ENCODE measurements around the gene DNAH14.

The DNAH14 gene

DNA sequence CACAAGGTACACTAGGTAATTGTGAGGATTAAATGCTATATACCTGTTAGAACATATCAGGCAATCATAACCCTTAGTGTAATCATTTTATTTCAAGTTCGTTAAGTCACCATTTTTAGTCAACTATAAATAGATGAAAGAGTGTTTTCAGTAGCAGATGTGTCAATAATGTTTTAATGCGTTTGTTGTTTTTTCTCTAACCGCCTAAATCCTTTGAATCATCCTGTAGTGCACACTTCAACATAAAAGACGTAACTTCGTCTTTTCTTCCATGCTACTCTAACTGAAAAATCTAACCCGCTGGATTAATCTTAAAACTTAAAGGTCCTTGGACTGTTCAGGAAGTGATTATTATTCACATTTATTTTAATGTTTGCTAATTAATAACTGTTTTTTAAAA, 505.6 kb downstream of the DNAH14 start:
- TF ChIP-seq, protein P1, sequence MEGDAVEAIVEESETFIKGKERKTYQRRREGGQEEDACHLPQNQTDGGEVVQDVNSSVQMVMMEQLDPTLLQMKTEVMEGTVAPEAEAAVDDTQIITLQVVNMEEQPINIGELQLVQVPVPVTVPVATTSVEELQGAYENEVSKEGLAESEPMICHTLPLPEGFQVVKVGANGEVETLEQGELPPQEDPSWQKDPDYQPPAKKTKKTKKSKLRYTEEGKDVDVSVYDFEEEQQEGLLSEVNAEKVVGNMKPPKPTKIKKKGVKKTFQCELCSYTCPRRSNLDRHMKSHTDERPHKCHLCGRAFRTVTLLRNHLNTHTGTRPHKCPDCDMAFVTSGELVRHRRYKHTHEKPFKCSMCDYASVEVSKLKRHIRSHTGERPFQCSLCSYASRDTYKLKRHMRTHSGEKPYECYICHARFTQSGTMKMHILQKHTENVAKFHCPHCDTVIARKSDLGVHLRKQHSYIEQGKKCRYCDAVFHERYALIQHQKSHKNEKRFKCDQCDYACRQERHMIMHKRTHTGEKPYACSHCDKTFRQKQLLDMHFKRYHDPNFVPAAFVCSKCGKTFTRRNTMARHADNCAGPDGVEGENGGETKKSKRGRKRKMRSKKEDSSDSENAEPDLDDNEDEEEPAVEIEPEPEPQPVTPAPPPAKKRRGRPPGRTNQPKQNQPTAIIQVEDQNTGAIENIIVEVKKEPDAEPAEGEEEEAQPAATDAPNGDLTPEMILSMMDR (IDR thresholded peaks at IDR 0.05) = no peak
- no peak for TF ChIP-seq ZFX (IDR thresholded peaks at IDR 0.05; ENCODE audit: borderline replicate concordance)
- no peak overlapping the region for H3K27ac ChIP-seq

DNA sequence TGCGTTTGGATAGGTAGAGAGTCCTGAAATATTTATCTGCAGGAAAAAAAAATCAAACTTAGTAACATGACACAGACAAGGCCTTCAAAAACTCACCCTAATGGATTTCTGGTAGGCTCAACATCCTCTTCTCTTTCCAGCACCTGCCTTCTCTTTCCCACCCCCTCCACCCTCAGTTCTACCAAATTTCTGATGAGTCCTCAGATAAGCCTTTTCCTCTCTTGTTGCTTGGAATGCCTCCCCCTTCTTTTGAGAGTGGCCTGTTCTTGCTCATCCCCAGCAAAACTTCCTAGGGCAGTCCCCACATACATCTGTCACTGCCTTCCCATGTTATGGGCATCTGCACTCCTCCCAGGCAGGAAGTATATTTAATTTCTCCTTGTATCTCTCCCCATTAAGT, 506.0 kb downstream of the DNAH14 start:
- H3K27ac ChIP-seq = no peak overlapping the region
- TF ChIP-seq ZFX (IDR thresholded peaks at IDR 0.05; ENCODE audit: borderline replicate concordance) = no peak
- TF ChIP-seq, protein P1 (IDR thresholded peaks at IDR 0.05) = no peak

DNA sequence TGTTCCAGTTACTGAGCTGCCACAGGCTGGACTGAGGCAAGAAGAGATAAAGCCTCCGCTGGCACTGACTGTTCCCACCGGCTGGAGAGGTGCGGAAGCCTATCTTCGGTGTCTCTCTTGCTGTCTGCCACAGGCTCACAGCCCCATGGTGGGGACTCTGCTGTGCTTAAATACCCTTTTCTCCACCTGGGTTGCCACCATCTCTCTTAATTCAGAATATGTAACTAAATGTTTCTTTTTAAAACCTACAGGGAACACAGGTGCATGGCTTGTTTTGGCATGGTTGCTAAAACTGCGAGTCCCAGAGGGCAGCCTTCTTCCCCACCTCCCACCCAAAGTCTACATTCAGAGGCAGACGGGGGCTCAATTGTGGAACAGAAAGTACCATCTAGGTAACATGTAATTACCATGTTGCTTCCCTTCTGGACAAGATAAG, 506.5 kb downstream of the DNAH14 start:
- H3K27ac ChIP-seq = no peak overlapping the region
- TF ChIP-seq ZFX (IDR thresholded peaks at IDR 0.05; ENCODE audit: borderline replicate concordance) = no peak
- TF ChIP-seq, protein P1 (IDR thresholded peaks at IDR 0.05) = no peak

GRCh38 chr1:225437710-225438437, 508.4 kb downstream of the DNAH14 start:
- TF ChIP-seq ZFX (IDR thresholded peaks at IDR 0.05; ENCODE audit: borderline replicate concordance) = no peak
- TF ChIP-seq, protein P1 (IDR thresholded peaks at IDR 0.05) = peak; percentile 59
- no peak overlapping the region for H3K27ac ChIP-seq

DNA sequence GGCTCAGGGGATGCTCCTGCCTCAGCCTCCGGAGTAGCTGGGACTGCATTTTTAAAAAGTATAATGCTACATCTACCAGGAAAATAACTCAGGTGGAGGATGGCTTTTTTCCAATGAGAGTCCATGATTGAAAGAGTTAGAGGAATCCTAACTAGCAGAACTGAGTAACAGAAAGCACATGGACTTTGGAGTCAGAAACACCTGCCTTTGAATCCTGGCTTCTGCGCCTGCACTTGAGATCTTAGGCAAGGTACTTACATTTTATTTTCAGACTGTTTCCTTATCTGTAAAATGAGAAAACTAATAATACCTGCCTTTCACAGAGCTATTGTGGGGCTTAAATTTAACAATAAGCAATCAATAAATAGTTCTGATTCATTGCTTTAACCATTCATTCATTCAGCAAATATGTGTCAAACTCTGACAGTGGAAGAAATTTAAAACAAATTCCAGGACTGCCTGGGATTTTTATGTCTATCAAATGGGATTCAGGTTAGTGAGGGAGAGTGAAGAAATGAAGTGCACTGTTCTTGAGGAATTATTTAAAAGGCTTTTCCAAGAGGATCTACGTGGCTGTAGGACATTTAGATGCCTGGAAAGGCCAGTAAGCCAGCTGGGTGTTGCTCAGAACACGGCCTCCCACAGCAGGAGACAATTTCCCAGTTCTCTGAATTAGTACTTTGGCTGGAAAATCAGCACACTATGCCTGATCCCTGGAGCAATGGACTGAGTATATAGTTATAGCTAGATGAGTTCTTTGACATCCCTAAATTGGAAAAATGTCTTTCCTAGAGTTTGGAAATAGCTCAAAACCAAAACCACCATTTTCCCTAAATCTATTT, 511.1 kb downstream of the DNAH14 start:
- TF ChIP-seq ZFX (IDR thresholded peaks at IDR 0.05; ENCODE audit: borderline replicate concordance) = no peak
- TF ChIP-seq, protein P1 (IDR thresholded peaks at IDR 0.05) = no peak

GRCh38 chr1:225441314-225442122, 512.0 kb downstream of the DNAH14 start:
- TF ChIP-seq, protein P1 (IDR thresholded peaks at IDR 0.05) = peak; percentile 82
- TF ChIP-seq ZFX (IDR thresholded peaks at IDR 0.05; ENCODE audit: borderline replicate concordance) = no peak
- no peak overlapping the region for H3K27ac ChIP-seq

More for the DNA sequence above, 511.1 kb downstream of the DNAH14 start:
- H3K27ac ChIP-seq = no peak overlapping the region

Data from 22Rv1 (cell line).